RWPE2 (cell line): Measurements from ENCODE around the gene SCNN1B.

Experiments
- ATAC-seq: fragments of 200-7000 bp; cut with Tn5 transposase; 3 replicates; pipeline ENCODE4 v1.9.1; 2021; ENCODE audit warnings: low read depth
- DNase-seq: peaks from one replicate; pipeline ENCODE4 v3.0.0-alpha.2; 2020; ENCODE audit warnings: low spot score
- H3K27ac ChIP-seq: fragments of 450-650 bp; 2 replicates; pipeline ENCODE4 v1.5.1; 2017; ENCODE audit warnings: mild to moderate bottlenecking; ENCODE audit not compliant: poor library complexity, severe bottlenecking
- H3K27me3 ChIP-seq: fragments of 250-450 bp; sonication (Bioruptor Pico); 2 replicates; pipeline ENCODE4 v1.5.1; 2021; ENCODE audit warnings: mild to moderate bottlenecking, moderate library complexity; ENCODE audit not compliant: insufficient read depth, poor library complexity, severe bottlenecking
- H3K36me3 ChIP-seq: fragments of 250-450 bp; sonication (Bioruptor Pico); 2 replicates; pipeline ENCODE4 v1.5.1; 2020; ENCODE audit warnings: low read depth, mild to moderate bottlenecking, moderate library complexity
- H3K4me1 ChIP-seq: fragments of 250-450 bp; sonication (Bioruptor Pico); 2 replicates; pipeline ENCODE4 v1.5.1; 2021; ENCODE audit warnings: mild to moderate bottlenecking, moderate library complexity; ENCODE audit not compliant: insufficient read depth, poor library complexity, severe bottlenecking
- H3K4me3 ChIP-seq: fragments of 250-450 bp; sonication (Bioruptor Pico); 2 replicates; pipeline ENCODE4 v1.5.1; 2021; ENCODE audit warnings: mild to moderate bottlenecking, moderate library complexity; ENCODE audit not compliant: severe bottlenecking
- H3K9me3 ChIP-seq: fragments of 250-450 bp; sonication (Bioruptor Pico); 2 replicates; pipeline ENCODE4 v1.5.1; 2021; ENCODE audit warnings: mild to moderate bottlenecking, moderate library complexity; ENCODE audit not compliant: severe bottlenecking
- CTCF ChIP-seq: fragments of 450-650 bp; IDR thresholded peaks from one replicate; pipeline ENCODE4 v1.5.1; 2017; ENCODE audit warnings: mild to moderate bottlenecking, moderate library complexity; ENCODE audit not compliant: poor library complexity, severe bottlenecking

SCNN1B gene

GRCh38 chr16:23368469-23368868 is 66.4 kb downstream of the SCNN1B start:
- Histone ChIP-seq H3K4me1 (peaks cover 10% of the 10 kb centered on the region), H3K27me3 (no peaks in the 10 kb centered on the region), H3K27ac (peak overlapping the region; percentile 12), H3K36me3 (no peaks in the 10 kb centered on the region), H3K4me3 (no peak overlapping the region), H3K9me3 (no peaks in the 10 kb centered on the region)
- TF ChIP-seq CTCF: no peak
- DNase-seq (no peak), ATAC-seq (peak; percentile 97)

- DNase-seq (no peak), ATAC-seq (no peak)
- no peaks in the 10 kb centered on the region for H3K27me3 ChIP-seq
- no peak overlapping the region for H3K27ac ChIP-seq
- H3K36me3 ChIP-seq: no peaks in the 10 kb centered on the region
- H3K4me1 ChIP-seq: peaks cover 10% of the 10 kb centered on the region
- H3K9me3 ChIP-seq: no peaks in the 10 kb centered on the region
- H3K4me3 ChIP-seq: no peak overlapping the region
- TF ChIP-seq CTCF: no peak
Observed at GRCh38 chr16:23369416-23369815, 67.3 kb downstream of the SCNN1B start.

- no peak overlapping the region for H3K4me3 ChIP-seq
- peaks cover 7% of the 10 kb centered on the region for H3K4me1 ChIP-seq
- no peak for ATAC-seq
- no peak overlapping the region for H3K27ac ChIP-seq
- H3K9me3 ChIP-seq: no peaks in the 10 kb centered on the region
- no peaks in the 10 kb centered on the region for H3K27me3 ChIP-seq
- no peaks in the 10 kb centered on the region for H3K36me3 ChIP-seq
- no peak for DNase-seq
- TF ChIP-seq CTCF: no peak
Observed at GRCh38 chr16:23371368-23371767, 69.3 kb downstream of the SCNN1B start.

GRCh38 chr16:23373436-23374219 is 71.5 kb downstream of the SCNN1B start:
- DNase-seq: no peak
- Histone ChIP-seq H3K27me3 (no peaks in the 10 kb centered on the region), H3K4me1 (peaks cover 3% of the 10 kb centered on the region), H3K36me3 (no peaks in the 10 kb centered on the region), H3K27ac (no peak overlapping the region), H3K9me3 (no peaks in the 10 kb centered on the region), H3K4me3 (no peak overlapping the region)
- no peak for TF ChIP-seq CTCF
- no peak for ATAC-seq
